Thymus (tissue), 11 donors: ENCODE measurements around the gene BEAN1. TPM values are rescaled to one million over a fixed set of nuclear protein-coding genes. Genes with fewer than 3 reads are reported as not detected.

ENCODE experiments used
- DNase-seq, 9 donors: peaks; one replicate each; pipeline ENCODE4 v3.0.0-alpha.2; 2013; ENCODE audit warnings: low spot score in 9 of 9, low read depth in 6 of 9, missing footprints in 1 of 9
- H3K27ac ChIP-seq, 2 donors: one replicate each; pipeline ENCODE4 v1.5.1; 2013; ENCODE audit warnings: control low read depth in 1 of 2, low read depth in 1 of 2, low read length in 1 of 2, mild to moderate bottlenecking in 1 of 2, moderate library complexity in 1 of 2
- H3K27me3 ChIP-seq, 2 donors: one replicate each; pipeline ENCODE4 v1.5.1; 2013; ENCODE audit warnings: low read length in 1 of 2; ENCODE audit not compliant: control insufficient read depth in 2 of 2, insufficient read depth in 1 of 2
- H3K36me3 ChIP-seq, 2 donors: one replicate each; pipeline ENCODE4 v1.5.1; 2013; ENCODE audit warnings: low read length in 1 of 2, mild to moderate bottlenecking in 1 of 2, moderate library complexity in 1 of 2; ENCODE audit not compliant: control insufficient read depth in 2 of 2, insufficient read depth in 2 of 2
- H3K4me1 ChIP-seq, 2 donors: one replicate each; pipeline ENCODE4 v1.5.1; 2013; ENCODE audit warnings: low read length in 2 of 2; ENCODE audit not compliant: control insufficient read depth in 2 of 2, insufficient read depth in 2 of 2
- H3K4me3 ChIP-seq, 2 donors: one replicate each; pipeline ENCODE4 v1.5.1; 2013; ENCODE audit warnings: low read length in 2 of 2, control low read depth in 1 of 2, mild to moderate bottlenecking in 1 of 2
- H3K9me3 ChIP-seq, 2 donors: one replicate each; pipeline ENCODE4 v1.5.1; 2013; ENCODE audit warnings: low read length in 1 of 2, mild to moderate bottlenecking in 1 of 2; ENCODE audit not compliant: control insufficient read depth in 2 of 2, insufficient read depth in 1 of 2
- WGBS: extraction: QIAGEN DNeasy Blood & Tissue Kit; methylation state at CpG from one replicate; pipeline ENCODE4 v1.1.7; 2013; 5-methylcytosine and 5-hydroxymethylcytosine counted together
- polyA plus RNA-seq: library from polyadenylated mRNA; stranded (reverse); fragments of 200-250 nt; gene quantifications from one replicate; pipeline ENCODE4 v1.2.3, GENCODE V29; 2013
- total RNA-seq: library from RNA; stranded (reverse); fragments of 120-200 nt; gene quantifications from one replicate; pipeline ENCODE4 v1.2.4, GENCODE V29; 2013
- donor health status: healthy.

The BEAN1 gene
- total and polyA plus RNA-seq, 2 donors, result 0.05 to 0.25 TPM

GRCh38 chr16:66476328-66477027 lies 49.4 kb downstream of the BEAN1 start:
- H3K9me3 ChIP-seq, result no peaks in the 10 kb centered on the region
- peaks cover 0 to 2% of the 10 kb centered on the region in 2 donors for H3K27me3 ChIP-seq
- no peak overlapping the region for H3K27ac ChIP-seq
- 85% methylated on average over 8 of the region's 8 CpGs for WGBS
- no peaks in the 10 kb centered on the region for H3K36me3 ChIP-seq
- peaks cover 17 to 44% of the 10 kb centered on the region in 2 donors for H3K4me1 ChIP-seq
- no peak overlapping the region for H3K4me3 ChIP-seq
- DNase-seq, result peak in 1 of 9 donors; percentile 57

- Histone ChIP-seq H3K4me3 (no peak overlapping the region), H3K9me3 (no peaks in the 10 kb centered on the region), H3K27me3 (no peaks in the 10 kb centered on the region), H3K4me1 (peaks cover 17 to 44% of the 10 kb centered on the region in 2 donors), H3K36me3 (no peaks in the 10 kb centered on the region), H3K27ac (no peak overlapping the region)
- 94% methylated on average over 2 of the region's 2 CpGs for WGBS
- DNase-seq, result no peak
These were observed 50.0 kb downstream of the BEAN1 start for GRCh38 chr16:66477028-66477515.

- WGBS, result 27% methylated on average over 10 of the region's 10 CpGs
- H3K4me1 ChIP-seq, result peaks cover 16 to 42% of the 10 kb centered on the region in 2 donors
- DNase-seq, result peak; percentile 54 to 93 (median 81)
- no peaks in the 10 kb centered on the region for H3K9me3 ChIP-seq
- no peaks in the 10 kb centered on the region for H3K36me3 ChIP-seq
- no peaks in the 10 kb centered on the region for H3K27me3 ChIP-seq
- no peak overlapping the region for H3K27ac ChIP-seq
- no peak overlapping the region for H3K4me3 ChIP-seq
These were observed 51.8 kb downstream of the BEAN1 start for GRCh38 chr16:66478733-66479511.

- Histone ChIP-seq H3K4me3 (no peak overlapping the region), H3K27ac (no peak overlapping the region), H3K27me3 (no peaks in the 10 kb centered on the region), H3K9me3 (no peaks in the 10 kb centered on the region), H3K36me3 (no peaks in the 10 kb centered on the region), H3K4me1 (peaks cover 13 to 40% of the 10 kb centered on the region in 2 donors)
- 93% methylated on average over 5 of the region's 5 CpGs for WGBS
- DNase-seq, result no peak
These were observed 52.7 kb downstream of the BEAN1 start for GRCh38 chr16:66479661-66480264.

- Histone ChIP-seq H3K36me3 (no peaks in the 10 kb centered on the region), H3K4me3 (no peak overlapping the region), H3K27ac (no peak overlapping the region), H3K27me3 (no peaks in the 10 kb centered on the region), H3K4me1 (peaks cover 7 to 35% of the 10 kb centered on the region in 2 donors), H3K9me3 (no peaks in the 10 kb centered on the region)
- DNase-seq, result no peak
- 96% methylated on average over 25 of the region's 25 CpGs for WGBS
These were observed 53.4 kb downstream of the BEAN1 start for GRCh38 chr16:66480265-66481080.

GRCh38 chr16:66481081-66481942 lies 54.2 kb downstream of the BEAN1 start:
- Histone ChIP-seq H3K9me3 (no peaks in the 10 kb centered on the region), H3K4me1 (peaks cover 7 to 34% of the 10 kb centered on the region in 2 donors), H3K36me3 (no peaks in the 10 kb centered on the region), H3K27ac (no peak overlapping the region), H3K4me3 (no peak overlapping the region), H3K27me3 (no peaks in the 10 kb centered on the region)
- WGBS, result 96% methylated on average over 25 of the region's 25 CpGs
- no peak for DNase-seq

GRCh38 chr16:66481943-66482390 lies 54.9 kb downstream of the BEAN1 start:
- H3K27me3 ChIP-seq, result no peaks in the 10 kb centered on the region
- no peak for DNase-seq
- H3K9me3 ChIP-seq, result no peaks in the 10 kb centered on the region
- no peaks in the 10 kb centered on the region for H3K36me3 ChIP-seq
- WGBS, result 90% methylated on average over 7 of the region's 7 CpGs
- peaks cover 7 to 30% of the 10 kb centered on the region in 2 donors for H3K4me1 ChIP-seq
- H3K4me3 ChIP-seq, result no peak overlapping the region
- H3K27ac ChIP-seq, result no peak overlapping the region
